ENCODE data around the gene GDAP2. TPM values are rescaled to one million over a fixed set of nuclear protein-coding genes. Genes with fewer than 3 reads are reported as not detected.
"Not testable (repeated sequence)": the region's sequence is repeated elsewhere in the genome, so short reads cannot be mapped to it uniquely, and the experiment has no call there.

Gene GDAP2
- total RNA-seq, 1 donor, result 26.8 TPM

- TF ChIP-seq CTCF (IDR thresholded peaks at IDR 0.05; ENCODE audit: extremely low read depth, low read depth, low read length), result no peak
- Histone ChIP-seq H2AFZ (ENCODE audit: low read length) (no peak overlapping the region), H3K4me3 (ENCODE audit: insufficient read depth, low read length) (no peak overlapping the region), H3K36me3 (ENCODE audit: insufficient read depth, low read length) (no peaks in the 10 kb centered on the region), H4K20me1 (ENCODE audit: insufficient read depth, low read length) (peaks cover 28% of the 10 kb centered on the region), H3K9me3 (ENCODE audit: low read depth, low read length) (no peaks in the 10 kb centered on the region), H3K27ac (ENCODE audit: low read depth, low read length) (no peak overlapping the region), H3K4me1 (ENCODE audit: insufficient read depth, low read length) (peaks cover 14% of the 10 kb centered on the region), H3K27me3 (ENCODE audit: insufficient read depth, low read length) (no peaks in the 10 kb centered on the region), H3K4me2 (ENCODE audit: insufficient read depth, low read length) (no peak overlapping the region), H3K79me2 (ENCODE audit: insufficient read depth, low read length) (peaks cover 82% of the 10 kb centered on the region)
- no peak for DNase-seq (ENCODE audit: insufficient read length, low spot score, missing footprints)
Observed at GRCh38 chr1:117925981-117926380, 3.4 kb downstream of the GDAP2 start.

DNA sequence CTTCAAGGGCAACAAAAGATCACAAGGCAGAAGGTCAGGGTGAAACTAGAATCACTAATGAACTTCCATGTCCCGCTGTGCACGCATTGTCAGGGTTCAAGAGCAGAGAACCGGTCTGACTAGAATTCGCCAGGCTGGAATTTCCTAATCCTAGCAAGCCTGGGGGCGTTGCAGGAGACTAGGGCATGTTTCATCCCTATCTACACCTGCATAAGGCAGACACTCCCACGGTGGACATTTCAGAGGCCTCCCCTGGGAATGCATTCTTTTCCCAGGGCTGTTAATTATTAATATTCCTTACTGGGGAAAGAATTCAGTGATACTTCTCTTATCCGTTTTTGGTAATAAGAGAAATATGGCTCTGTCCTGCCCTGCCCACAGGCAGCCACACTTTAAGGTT lies 6.7 kb downstream of the GDAP2 start:
- not testable (repeated sequence) for H3K4me1 ChIP-seq (ENCODE audit: insufficient read depth, low read length); H3K4me3 ChIP-seq (ENCODE audit: insufficient read depth, low read length); H3K27ac ChIP-seq (ENCODE audit: low read depth, low read length); H2AFZ ChIP-seq (ENCODE audit: low read length); H3K9me3 ChIP-seq (ENCODE audit: low read depth, low read length); DNase-seq (ENCODE audit: insufficient read length, low spot score, missing footprints); H3K36me3 ChIP-seq (ENCODE audit: insufficient read depth, low read length); H3K27me3 ChIP-seq (ENCODE audit: insufficient read depth, low read length); H3K4me2 ChIP-seq (ENCODE audit: insufficient read depth, low read length)
- peaks cover 29% of the 10 kb centered on the region for H4K20me1 ChIP-seq (ENCODE audit: insufficient read depth, low read length)
- H3K79me2 ChIP-seq (ENCODE audit: insufficient read depth, low read length), result peaks cover 57% of the 10 kb centered on the region

- H3K79me2 ChIP-seq (ENCODE audit: insufficient read depth, low read length), result peaks cover 49% of the 10 kb centered on the region
Observed at GRCh38 chr1:117921991-117922390, 7.4 kb downstream of the GDAP2 start.

GRCh38 chr1:117919376-117919775 lies 10.0 kb downstream of the GDAP2 start:
- Histone ChIP-seq H2AFZ (ENCODE audit: low read length) (no peak overlapping the region), H3K9me3 (ENCODE audit: low read depth, low read length) (no peaks in the 10 kb centered on the region), H3K27ac (ENCODE audit: low read depth, low read length) (no peak overlapping the region), H3K79me2 (ENCODE audit: insufficient read depth, low read length) (peaks cover 27% of the 10 kb centered on the region), H4K20me1 (ENCODE audit: insufficient read depth, low read length) (peaks cover 13% of the 10 kb centered on the region), H3K36me3 (ENCODE audit: insufficient read depth, low read length) (peaks cover 20% of the 10 kb centered on the region), H3K4me2 (ENCODE audit: insufficient read depth, low read length) (no peak overlapping the region), H3K27me3 (ENCODE audit: insufficient read depth, low read length) (no peaks in the 10 kb centered on the region), H3K4me3 (ENCODE audit: insufficient read depth, low read length) (no peak overlapping the region), H3K4me1 (ENCODE audit: insufficient read depth, low read length) (no peaks in the 10 kb centered on the region)
- no peak for DNase-seq (ENCODE audit: insufficient read length, low spot score, missing footprints)
- TF ChIP-seq CTCF (IDR thresholded peaks at IDR 0.05; ENCODE audit: extremely low read depth, low read depth, low read length), result no peak

More at GRCh38 chr1:117921991-117922390, 7.4 kb downstream of the GDAP2 start:
- Histone ChIP-seq H3K36me3 (ENCODE audit: insufficient read depth, low read length) (peaks cover 10% of the 10 kb centered on the region), H4K20me1 (ENCODE audit: insufficient read depth, low read length) (peaks cover 29% of the 10 kb centered on the region), H2AFZ (ENCODE audit: low read length) (no peak overlapping the region), H3K4me3 (ENCODE audit: insufficient read depth, low read length) (no peak overlapping the region), H3K4me2 (ENCODE audit: insufficient read depth, low read length) (no peak overlapping the region), H3K27ac (ENCODE audit: low read depth, low read length) (no peak overlapping the region), H3K4me1 (ENCODE audit: insufficient read depth, low read length) (no peaks in the 10 kb centered on the region), H3K27me3 (ENCODE audit: insufficient read depth, low read length) (no peaks in the 10 kb centered on the region), H3K9me3 (ENCODE audit: low read depth, low read length) (no peaks in the 10 kb centered on the region)
- DNase-seq (ENCODE audit: insufficient read length, low spot score, missing footprints), result no peak
- no peak for TF ChIP-seq CTCF (IDR thresholded peaks at IDR 0.05; ENCODE audit: extremely low read depth, low read depth, low read length)
